Measurements from ENCODE around the gene CARMIL1.
"Not testable (repeated sequence)": the region's sequence is repeated elsewhere in the genome, so short reads cannot be mapped to it uniquely, and the experiment has no call there.

The CARMIL1 gene

GRCh38 chr6:25366903-25367545 is 87.8 kb downstream of the CARMIL1 start:
- in situ Hi-C loops (cut with MboI; ENCODE audit: low sequenced_read_pairs), result no loop called here

DNA sequence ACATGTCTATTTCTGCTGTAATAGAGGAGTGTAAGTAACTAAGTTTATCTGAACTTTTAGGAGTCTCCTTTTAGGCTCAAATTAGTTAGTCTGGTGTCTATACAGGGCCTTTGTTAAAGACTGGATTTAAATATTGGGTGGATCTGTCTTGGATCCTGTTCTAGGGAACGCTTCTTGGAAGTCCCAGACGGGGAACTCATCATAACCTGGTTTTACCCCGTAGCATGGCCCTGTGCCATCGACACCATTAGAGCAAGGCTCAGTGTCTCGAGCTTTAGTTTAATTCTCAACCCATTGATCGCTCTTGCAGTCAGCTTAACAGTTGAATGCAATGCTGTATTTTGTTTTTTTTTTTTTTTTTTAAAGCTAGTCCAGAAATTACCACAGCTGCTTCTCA is 89.9 kb downstream of the CARMIL1 start:
- in situ Hi-C loops (cut with MboI; ENCODE audit: low sequenced_read_pairs), result no loop called here

GRCh38 chr6:25369433-25370177 is 90.4 kb downstream of the CARMIL1 start:
- in situ Hi-C loops (cut with MboI; ENCODE audit: low sequenced_read_pairs), result no loop called here

DNA sequence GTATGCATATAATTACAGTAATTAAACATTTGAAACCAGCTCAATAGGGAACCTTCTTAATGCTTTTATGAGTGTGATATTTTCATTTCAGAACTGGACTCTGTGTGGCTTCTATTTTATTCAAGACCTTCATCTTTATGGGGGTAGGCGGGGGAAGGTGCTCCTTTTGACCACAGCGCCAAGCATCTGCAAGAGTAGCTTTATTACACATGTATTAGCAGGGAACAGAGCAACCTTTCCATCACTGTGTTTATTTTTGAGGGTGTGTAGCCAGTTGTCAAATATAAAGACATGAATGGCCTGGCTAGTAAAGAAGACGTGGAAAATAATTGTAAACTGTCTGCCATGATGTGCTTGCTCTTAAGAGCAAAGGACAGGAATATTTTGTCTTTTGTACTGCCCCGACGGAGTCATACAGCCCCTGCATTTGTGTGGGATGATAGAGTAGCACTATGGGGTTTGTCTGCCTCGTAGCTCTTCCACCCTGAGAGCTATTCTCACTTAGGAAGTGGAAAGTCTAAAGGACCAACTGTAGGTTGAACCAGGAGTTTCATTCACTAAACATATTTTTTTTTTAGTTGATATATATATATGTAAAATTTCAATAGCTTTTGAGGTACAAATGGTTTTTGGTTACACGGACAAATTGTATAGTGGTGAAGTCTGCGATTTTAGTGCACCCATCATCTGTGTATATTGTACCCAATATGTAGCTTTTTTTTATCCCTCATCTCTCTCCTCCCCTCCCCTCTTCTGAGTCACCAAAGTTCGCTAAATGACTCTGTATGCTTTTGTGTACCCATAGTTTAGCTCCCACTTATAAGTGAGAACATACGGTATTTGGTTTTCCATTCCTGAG is 91.2 kb downstream of the CARMIL1 start:
- in situ Hi-C loops (cut with MboI; ENCODE audit: low sequenced_read_pairs), result no loop called here

- in situ Hi-C loops (cut with MboI; ENCODE audit: low sequenced_read_pairs), result no loop called here
Measured at GRCh38 chr6:25371037-25371347, 91.8 kb downstream of the CARMIL1 start.

DNA sequence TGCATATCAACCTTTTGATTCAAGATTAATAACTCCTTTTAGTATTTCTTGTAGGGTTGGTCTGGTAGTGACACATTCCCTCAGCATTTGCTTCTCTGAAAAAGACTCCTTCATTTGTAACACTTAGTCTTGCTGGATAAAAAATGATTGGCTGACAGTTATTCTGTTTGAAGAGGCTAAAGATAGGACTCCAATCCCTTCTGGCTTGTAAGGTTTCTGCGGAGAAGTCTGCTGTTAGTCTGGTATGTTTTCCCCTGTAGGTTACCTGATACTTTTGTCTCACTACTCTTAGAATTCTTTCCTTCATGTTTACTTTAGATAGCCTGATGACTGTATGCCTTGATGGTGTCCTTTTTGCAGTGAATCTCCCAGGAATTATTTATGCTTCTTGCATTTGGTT is 96.0 kb downstream of the CARMIL1 start:
- in situ Hi-C loops (cut with MboI; ENCODE audit: low sequenced_read_pairs), result no loop called here

GRCh38 chr6:25377664-25378063 is 98.5 kb downstream of the CARMIL1 start:
- in situ Hi-C loops (cut with MboI; ENCODE audit: low sequenced_read_pairs), result no loop called here

DNA sequence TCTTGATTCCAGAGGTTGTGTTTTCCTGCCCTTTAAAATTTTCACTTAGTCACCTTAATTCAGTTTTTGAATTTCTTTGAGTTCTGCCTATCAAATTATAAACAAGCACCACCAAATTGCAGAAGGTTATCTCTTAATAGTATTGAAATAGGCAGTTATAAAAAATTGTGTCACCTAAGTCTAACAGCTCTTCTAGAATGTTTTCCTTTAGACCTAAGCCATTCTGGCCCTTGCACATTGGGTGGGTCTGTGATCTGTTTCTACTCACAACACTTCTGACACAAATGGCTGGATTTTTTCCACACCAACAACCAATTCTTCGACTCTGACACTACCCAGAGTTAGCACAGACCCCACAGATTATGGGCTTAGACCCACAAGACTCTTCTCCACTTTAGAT is 101.9 kb downstream of the CARMIL1 start:
- in situ Hi-C loops (cut with MboI; ENCODE audit: low sequenced_read_pairs), result no loop called here

GRCh38 chr6:25382476-25382875 is 103.3 kb downstream of the CARMIL1 start:
- in situ Hi-C loops (cut with MboI; ENCODE audit: low sequenced_read_pairs), result not testable (repeated sequence)

DNA sequence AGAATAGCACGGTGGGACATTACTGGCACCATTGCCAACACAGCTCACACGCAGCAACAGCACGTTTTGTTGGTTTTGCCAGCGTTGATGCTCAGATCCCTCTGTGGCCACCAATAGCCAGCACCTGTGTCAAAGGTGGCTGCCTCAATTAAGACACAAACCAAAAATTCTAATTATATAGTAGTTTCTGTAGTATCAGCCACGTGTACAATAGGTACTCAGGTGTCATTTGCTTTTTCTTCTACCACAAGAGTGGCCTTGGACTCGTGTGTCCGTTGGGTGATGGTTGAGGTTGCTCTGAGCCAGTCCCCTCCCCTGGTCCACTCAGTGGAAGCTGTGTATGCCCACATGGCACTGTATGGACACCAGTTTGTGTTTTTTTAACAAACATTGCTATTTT is 105.1 kb downstream of the CARMIL1 start:
- in situ Hi-C loops (cut with MboI; ENCODE audit: low sequenced_read_pairs), result no loop called here

DNA sequence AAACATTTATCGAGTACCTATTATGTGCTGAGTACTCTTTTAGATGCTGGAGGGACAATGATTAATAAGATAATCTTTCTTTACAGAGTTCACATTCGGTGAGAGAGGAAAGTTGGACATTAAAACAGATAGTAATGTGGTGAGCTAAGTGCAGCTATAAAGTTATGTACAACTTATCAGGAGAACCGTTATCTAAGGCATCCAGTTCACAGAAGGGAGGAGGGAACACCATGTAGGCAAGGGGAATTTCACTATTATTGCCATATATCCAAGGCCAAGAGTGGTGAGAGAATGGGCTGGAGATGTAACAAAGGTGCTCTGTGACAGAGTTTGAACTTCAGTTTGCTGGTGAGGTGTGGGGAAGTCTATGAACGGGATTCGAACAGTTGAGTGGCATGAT is 105.8 kb downstream of the CARMIL1 start:
- in situ Hi-C loops (cut with MboI; ENCODE audit: low sequenced_read_pairs), result no loop called here

DNA sequence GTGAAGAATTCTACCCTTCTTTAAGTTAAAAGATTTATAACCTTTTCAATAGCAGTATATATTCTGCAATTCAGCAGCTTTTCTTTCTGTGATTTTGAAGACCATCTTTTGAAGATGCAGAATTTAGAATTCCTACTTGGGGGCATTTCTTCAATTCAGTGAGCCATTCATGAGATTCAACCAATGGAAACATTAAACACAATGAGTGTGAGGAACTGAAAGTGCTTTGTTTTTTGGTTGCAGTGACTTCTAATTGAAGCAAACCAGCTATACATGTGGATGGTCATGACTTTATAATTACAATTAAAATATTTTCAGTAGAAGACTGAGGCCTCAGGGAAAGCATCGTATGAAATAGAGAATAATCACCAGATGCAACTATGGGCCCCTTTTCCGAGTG is 108.3 kb downstream of the CARMIL1 start:
- in situ Hi-C loops (cut with MboI; ENCODE audit: low sequenced_read_pairs), result no loop called here

GRCh38 chr6:25387911-25388310 is 108.7 kb downstream of the CARMIL1 start:
- in situ Hi-C loops (cut with MboI; ENCODE audit: low sequenced_read_pairs), result no loop called here

DNA sequence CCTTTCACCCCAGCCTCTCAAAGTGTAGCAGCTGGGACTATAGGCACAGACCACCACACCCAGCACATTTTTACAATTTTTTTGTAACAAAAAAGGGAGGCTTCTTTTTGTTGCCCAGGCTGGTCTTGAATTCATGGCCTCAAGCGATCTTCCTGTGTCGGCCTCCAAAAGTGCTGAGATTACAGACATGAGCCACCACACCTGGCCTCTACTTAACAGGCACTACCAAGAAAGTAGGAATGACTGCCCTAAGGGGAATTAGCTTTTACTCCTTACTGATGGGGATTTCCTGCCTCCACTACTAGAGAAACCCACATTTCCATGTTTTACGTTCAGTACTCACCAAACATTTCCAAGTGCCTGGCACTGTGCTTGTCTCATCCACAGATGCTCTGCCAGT is 109.6 kb downstream of the CARMIL1 start:
- in situ Hi-C loops (cut with MboI; ENCODE audit: low sequenced_read_pairs), result no loop called here

- in situ Hi-C loops (cut with MboI; ENCODE audit: low sequenced_read_pairs), result no loop called here
Measured at GRCh38 chr6:25389471-25389870, 110.3 kb downstream of the CARMIL1 start.

DNA sequence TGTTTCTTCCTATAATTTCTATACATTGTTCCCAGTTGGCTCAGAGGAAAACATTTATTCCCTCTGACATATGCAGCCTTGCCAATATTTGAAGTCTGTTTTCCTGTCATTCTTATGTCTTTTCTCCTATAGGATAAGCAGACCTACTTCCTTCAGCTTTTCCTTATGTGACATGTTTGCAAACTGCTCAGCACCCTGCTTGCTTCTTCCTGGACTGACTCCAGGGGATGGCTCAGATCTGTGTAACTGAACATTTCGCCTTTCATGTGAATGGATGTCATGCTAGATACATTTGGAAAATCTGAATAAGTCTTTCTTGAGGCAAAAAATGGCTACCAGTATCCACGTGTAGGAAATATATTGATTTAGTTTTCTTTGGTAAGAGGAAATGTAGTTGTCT is 113.2 kb downstream of the CARMIL1 start:
- in situ Hi-C loops (cut with MboI; ENCODE audit: low sequenced_read_pairs), result no loop called here

GRCh38 chr6:25395731-25396130 is 116.6 kb downstream of the CARMIL1 start:
- in situ Hi-C loops (cut with MboI; ENCODE audit: low sequenced_read_pairs), result no loop called here

DNA sequence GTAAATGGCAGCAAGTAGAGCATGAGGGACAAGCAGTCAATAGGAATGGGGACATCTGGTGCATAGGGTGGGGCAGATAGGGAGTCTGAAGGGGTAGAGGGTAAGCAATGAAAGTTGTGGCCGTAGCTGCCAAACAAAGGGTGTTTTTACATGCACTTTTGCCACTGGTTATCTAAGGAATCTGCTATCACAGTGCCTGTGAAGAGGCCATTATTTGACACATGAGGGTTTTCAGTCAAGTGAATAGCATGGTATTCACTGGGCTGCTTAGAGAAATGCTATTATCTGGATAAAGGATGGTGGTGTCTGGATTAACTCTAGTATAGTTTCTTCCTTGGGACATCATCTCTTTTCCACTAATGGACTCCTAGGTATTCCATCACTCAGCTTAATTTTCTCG is 118.2 kb downstream of the CARMIL1 start:
- in situ Hi-C loops (cut with MboI; ENCODE audit: low sequenced_read_pairs), result no loop called here

- in situ Hi-C loops (cut with MboI; ENCODE audit: low sequenced_read_pairs), result no loop called here
Measured at GRCh38 chr6:25399885-25400284, 120.7 kb downstream of the CARMIL1 start.

DNA sequence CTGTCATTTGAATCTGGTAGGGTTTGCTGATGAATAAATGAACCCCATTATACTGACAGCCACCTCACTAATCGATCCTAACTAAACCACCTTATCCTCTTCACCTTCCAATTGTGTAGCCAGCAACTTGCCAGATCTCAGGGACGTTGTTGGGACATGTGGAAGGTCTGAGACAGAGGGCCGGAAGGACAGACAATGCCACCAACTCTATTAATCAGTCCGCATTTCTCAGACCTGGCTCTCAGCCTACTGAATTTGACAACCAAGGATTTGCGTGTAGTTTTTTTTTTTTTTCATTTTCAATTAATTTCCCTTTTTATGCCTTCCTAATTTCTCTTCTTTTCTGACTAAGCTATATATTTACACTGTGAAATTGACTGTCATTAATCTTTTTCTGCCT is 122.5 kb downstream of the CARMIL1 start:
- in situ Hi-C loops (cut with MboI; ENCODE audit: low sequenced_read_pairs), result no loop called here

- in situ Hi-C loops (cut with MboI; ENCODE audit: low sequenced_read_pairs), result no loop called here
Measured at GRCh38 chr6:25402125-25402524, 123.0 kb downstream of the CARMIL1 start.

DNA sequence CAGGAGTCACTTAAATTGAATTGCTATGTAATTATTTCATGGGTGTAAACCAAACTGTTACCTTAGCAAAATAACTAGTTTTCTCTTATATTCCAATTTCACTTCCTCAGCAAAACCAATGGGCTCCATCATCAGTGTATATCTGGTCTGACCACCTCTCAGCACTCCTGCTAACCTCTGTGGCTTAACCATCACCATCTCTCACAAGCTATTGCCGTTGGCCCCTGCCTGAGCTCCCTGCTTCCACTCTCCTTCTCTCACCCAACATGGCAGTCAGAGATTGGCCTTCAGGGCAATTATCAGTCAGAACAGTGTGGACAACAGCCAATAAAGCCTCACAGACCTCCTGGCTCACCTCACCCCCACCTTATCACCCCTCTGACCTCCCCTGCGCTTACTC is 124.0 kb downstream of the CARMIL1 start:
- in situ Hi-C loops (cut with MboI; ENCODE audit: low sequenced_read_pairs), result no loop called here

Measured in hTERT RPE-1 (cell line).